ENCODE results near the gene FOXI3. TPM values are rescaled to one million over a fixed set of nuclear protein-coding genes. Genes with fewer than 3 reads are reported as not detected.

Gene FOXI3
- total RNA-seq, 1 experiment from 2014 or later = 19.2 TPM

DNA sequence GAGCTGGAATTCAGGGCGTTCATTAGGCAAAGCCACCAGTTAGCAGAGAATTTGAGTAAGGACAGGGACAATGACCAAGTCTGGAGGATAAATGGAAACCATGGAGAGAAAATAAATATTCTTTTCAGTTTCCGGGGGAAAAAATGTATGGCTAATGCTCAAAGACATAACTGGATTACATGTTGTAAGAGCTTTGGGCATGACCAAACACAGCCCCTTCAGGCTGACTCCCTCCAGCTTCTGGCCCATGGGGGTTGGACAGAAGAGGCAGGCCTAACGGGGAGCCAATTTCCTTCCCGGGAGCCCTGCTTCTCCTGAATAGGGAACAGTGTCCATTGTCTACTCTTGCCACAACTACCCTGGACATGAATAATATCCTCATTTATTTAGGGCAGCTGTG lies 39.5 kb upstream of the FOXI3 start:
- Histone ChIP-seq H4K8ac (replicated peaks; ENCODE audit: insufficient read length, low read depth, low read length) (no peak overlapping the region), H3K27me3 (ENCODE audit: insufficient read depth, low read length) (no peaks in the 10 kb centered on the region), H3K79me2 (ENCODE audit: insufficient read depth, low read length) (no peaks in the 10 kb centered on the region), H4K5ac (ENCODE audit: insufficient read length, low read depth, low read length) (no peak overlapping the region), H2BK20ac (ENCODE audit: low read depth, low read length, poor library complexity, severe bottlenecking) (no peak overlapping the region), H2BK12ac (ENCODE audit: insufficient read length, low read depth, low read length) (no peak overlapping the region), H3K79me1 (ENCODE audit: insufficient read depth, low read depth, low read length, poor library complexity, severe bottlenecking) (no peaks in the 10 kb centered on the region), H3K4me2 (ENCODE audit: insufficient read depth, insufficient read length, low read length) (no peak overlapping the region), H3K14ac (ENCODE audit: insufficient read depth, low read length) (no peak overlapping the region), H2BK120ac (ENCODE audit: low read depth, low read length, poor library complexity, severe bottlenecking) (no peak overlapping the region), H3K23me2 (ENCODE audit: insufficient read length, low read depth, low read length, poor library complexity, severe bottlenecking) (no peaks in the 10 kb centered on the region), H3K4me1 (ENCODE audit: insufficient read depth, low read length) (peaks cover 2% of the 10 kb centered on the region; the same call in 1 of the 2 replicates), H4K91ac (ENCODE audit: insufficient read length, low read depth, low read length) (no peak overlapping the region), H3K4ac (ENCODE audit: low read depth, low read length) (no peak overlapping the region), H3T11ph (ENCODE audit: low read length) (no peak overlapping the region), H3K9me3 (ENCODE audit: control insufficient read depth, low read depth, low read length) (no peaks in the 10 kb centered on the region), H3K56ac (ENCODE audit: insufficient read length, low read depth, low read length) (no peak overlapping the region), H3K9ac (ENCODE audit: extremely low read depth, insufficient read length, low read length) (no peak overlapping the region), H2AFZ (ENCODE audit: low read length) (no peak overlapping the region), H3K27ac (ENCODE audit: insufficient read length, low read depth, low read length) (no peak overlapping the region), H3K18ac (ENCODE audit: insufficient read length, low read depth, low read length) (no peak overlapping the region), H2AK5ac (ENCODE audit: insufficient read length, low read length) (no peak overlapping the region), H3K23ac (ENCODE audit: insufficient read length, low read depth, low read length) (no peak overlapping the region), H2BK15ac (ENCODE audit: low read depth, low read length) (no peak overlapping the region), H4K20me1 (ENCODE audit: control insufficient read depth, insufficient read depth, insufficient read length) (no peaks in the 10 kb centered on the region), H2BK5ac (ENCODE audit: insufficient read length, low read length) (no peak overlapping the region)
- no CpG with 5 or more reads among the region's 4 CpGs for WGBS (ENCODE audit: extremely low coverage, insufficient read length, low lambda C conversion rate)
- Mint-ChIP-seq H3K4me1 (peaks cover 20 to 21% of the 10 kb centered on the region in 2 experiments), H3K27ac (no peak overlapping the region), H3K9me3 (no peaks in the 10 kb centered on the region), H3K27me3 (ENCODE audit: low read depth) (no peaks in the 10 kb centered on the region), H3K36me3 (ENCODE audit: insufficient read depth in 1 of 3, low read depth in 3 of 3) (no peaks in the 10 kb centered on the region), H3K4me3 (no peak overlapping the region)
- DNase-seq = no peak
- TF ChIP-seq CTCF (conservative IDR thresholded peaks at IDR 0.05) = no peak

All from H9 (cell line).